Loucy (cell line): ENCODE measurements around the gene KCNT1.

Experiments used
- CTCF ChIP-seq: fragments of 200-600 bp; sonication (generic); conservative IDR thresholded peaks from 2 replicates; pipeline ENCODE4 v1.5.1; 2014; ENCODE audit warnings: mild to moderate bottlenecking, antibody characterized with exemption, low read length
- EZH2phosphoT487 ChIP-seq: fragments of 200-600 bp; IDR thresholded peaks from 2 replicates; pipeline ENCODE4 v1.6.1; 2018; ENCODE audit warnings: antibody characterized with exemption, mild to moderate bottlenecking, moderate library complexity, borderline replicate concordance

GRCh38 chr9:135770203-135770535, 68.2 kb downstream of the KCNT1 start:
- TF ChIP-seq CTCF (no peak), EZH2phosphoT487 (no peak)
